Ectodermal cell (in vitro differentiated cells): Measurements from ENCODE around the gene ATP6V1C2.
"Not testable (repeated sequence)": the region's sequence is repeated elsewhere in the genome, so short reads cannot be mapped to it uniquely, and the experiment has no call there.

Experiments used
- H3K27ac ChIP-seq: 2 replicates; pipeline ENCODE4 v1.7.0; 2013; ENCODE audit warnings: mild to moderate bottlenecking, low read depth, low read length; ENCODE audit not compliant: insufficient read depth, poor library complexity, severe bottlenecking
- H3K27me3 ChIP-seq: 2 replicates; pipeline ENCODE4 v1.7.0; 2013; ENCODE audit warnings: mild to moderate bottlenecking, low read length; ENCODE audit not compliant: insufficient read depth, control insufficient read depth, poor library complexity, severe bottlenecking
- H3K36me3 ChIP-seq: one replicate; pipeline ENCODE4 v1.7.0; 2013; ENCODE audit warnings: low read length; ENCODE audit not compliant: control insufficient read depth, insufficient read depth
- H3K4me1 ChIP-seq: one replicate; pipeline ENCODE4 v1.7.0; 2013; ENCODE audit warnings: low read length; ENCODE audit not compliant: control insufficient read depth, insufficient read depth
- H3K4me3 ChIP-seq: 2 replicates; pipeline ENCODE4 v1.7.0; 2013; ENCODE audit warnings: low read depth, low read length, control low read depth; ENCODE audit not compliant: insufficient read depth
- H3K9me3 ChIP-seq: 2 replicates; pipeline ENCODE4 v1.7.0; 2013; ENCODE audit warnings: mild to moderate bottlenecking, low read length, moderate library complexity; ENCODE audit not compliant: control insufficient read depth
- whole genome bisulfite sequencing, 2 experiments: methylation state at CpG; one replicate each; pipeline ENCODE4 v1.1.7; 2013; ENCODE audit warnings: missing lambda C conversion rate in 2 of 2; 5-methylcytosine and 5-hydroxymethylcytosine counted together

The ATP6V1C2 gene

GRCh38 chr2:10776231-10776977 lies 55.0 kb downstream of the ATP6V1C2 start:
- no peak overlapping the region for H3K27ac ChIP-seq
- H3K4me1 ChIP-seq = peaks cover 16% of the 10 kb centered on the region
- H3K9me3 ChIP-seq = no peaks in the 10 kb centered on the region
- peaks cover 9% of the 10 kb centered on the region for H3K36me3 ChIP-seq
- 95% methylated on average over 27 of the region's 27 CpGs for WGBS, 2 experiments
- H3K4me3 ChIP-seq = no peak overlapping the region
- H3K27me3 ChIP-seq = no peaks in the 10 kb centered on the region

GRCh38 chr2:10777111-10777841 lies 55.8 kb downstream of the ATP6V1C2 start:
- no peak overlapping the region for H3K27ac ChIP-seq
- H3K27me3 ChIP-seq = no peaks in the 10 kb centered on the region
- no peaks in the 10 kb centered on the region for H3K9me3 ChIP-seq
- 95 to 96% methylated on average over 26 of the region's 26 CpGs for WGBS, 2 experiments
- peaks cover 14% of the 10 kb centered on the region for H3K36me3 ChIP-seq
- H3K4me1 ChIP-seq = peaks cover 16% of the 10 kb centered on the region
- H3K4me3 ChIP-seq = no peak overlapping the region

- Histone ChIP-seq H3K27me3 (no peaks in the 10 kb centered on the region), H3K27ac (no peak overlapping the region), H3K4me1 (peaks cover 16% of the 10 kb centered on the region), H3K9me3 (no peaks in the 10 kb centered on the region), H3K36me3 (peaks cover 17% of the 10 kb centered on the region), H3K4me3 (no peak overlapping the region)
- WGBS, 2 experiments = 92 to 94% methylated on average over 27 of the region's 27 CpGs
These were observed 56.7 kb downstream of the ATP6V1C2 start for GRCh38 chr2:10777842-10778723.

GRCh38 chr2:10778724-10779115 lies 57.3 kb downstream of the ATP6V1C2 start:
- Histone ChIP-seq H3K9me3 (no peaks in the 10 kb centered on the region), H3K4me3 (no peak overlapping the region), H3K27me3 (no peaks in the 10 kb centered on the region), H3K36me3 (peaks cover 19% of the 10 kb centered on the region), H3K27ac (no peak overlapping the region), H3K4me1 (peaks cover 16% of the 10 kb centered on the region)
- 95% methylated on average over 12 of the region's 12 CpGs for WGBS, 2 experiments

GRCh38 chr2:10779776-10780490 lies 58.5 kb downstream of the ATP6V1C2 start:
- no peaks in the 10 kb centered on the region for H3K9me3 ChIP-seq
- peaks cover 30% of the 10 kb centered on the region for H3K36me3 ChIP-seq
- no peak overlapping the region for H3K27ac ChIP-seq
- WGBS, 2 experiments = 96% methylated on average over 25 of the region's 25 CpGs
- no peaks in the 10 kb centered on the region for H3K27me3 ChIP-seq
- no peak overlapping the region for H3K4me3 ChIP-seq
- H3K4me1 ChIP-seq = peaks cover 5% of the 10 kb centered on the region

GRCh38 chr2:10780491-10780820 lies 59.0 kb downstream of the ATP6V1C2 start:
- H3K27ac ChIP-seq = no peak overlapping the region
- no peaks in the 10 kb centered on the region for H3K4me1 ChIP-seq
- no peaks in the 10 kb centered on the region for H3K9me3 ChIP-seq
- H3K36me3 ChIP-seq = peaks cover 35% of the 10 kb centered on the region
- no peaks in the 10 kb centered on the region for H3K27me3 ChIP-seq
- WGBS, 2 experiments = 94 to 96% methylated on average over 11 of the region's 11 CpGs
- no peak overlapping the region for H3K4me3 ChIP-seq

- H3K4me1 ChIP-seq, H3K27me3 ChIP-seq, H3K4me3 ChIP-seq, H3K27ac ChIP-seq, H3K9me3 ChIP-seq: not testable (repeated sequence)
- 90 to 97% methylated on average over 11 of the region's 11 CpGs for WGBS, 2 experiments
- H3K36me3 ChIP-seq = peaks cover 39% of the 10 kb centered on the region
These were observed 59.4 kb downstream of the ATP6V1C2 start for GRCh38 chr2:10780821-10781220.

- H3K36me3 ChIP-seq = peaks cover 46% of the 10 kb centered on the region
- H3K9me3 ChIP-seq = no peaks in the 10 kb centered on the region
- no peak overlapping the region for H3K27ac ChIP-seq
- H3K4me3 ChIP-seq = no peak overlapping the region
- no peaks in the 10 kb centered on the region for H3K27me3 ChIP-seq
- 95 to 98% methylated on average over 8 of the region's 8 CpGs for WGBS, 2 experiments
- no peaks in the 10 kb centered on the region for H3K4me1 ChIP-seq
These were observed 60.3 kb downstream of the ATP6V1C2 start for GRCh38 chr2:10781746-10782145.

GRCh38 chr2:10783421-10783820 lies 62.0 kb downstream of the ATP6V1C2 start:
- 96 to 98% methylated on average over 4 of the region's 4 CpGs for WGBS, 2 experiments
- H3K36me3 ChIP-seq = peaks cover 51% of the 10 kb centered on the region

More at GRCh38 chr2:10783421-10783820, 62.0 kb downstream of the ATP6V1C2 start:
- no peak overlapping the region for H3K27ac ChIP-seq
- H3K9me3 ChIP-seq = no peaks in the 10 kb centered on the region
- H3K27me3 ChIP-seq = no peaks in the 10 kb centered on the region
- H3K4me3 ChIP-seq = no peak overlapping the region
- H3K4me1 ChIP-seq = no peaks in the 10 kb centered on the region
